ENCODE data around the gene CDYL. TPM values are rescaled to one million over a fixed set of nuclear protein-coding genes. Genes with fewer than 3 reads are reported as not detected.
A peak's percentile ranks its signal among the peaks of the same experiment; 100 is the strongest.

Gene CDYL
- total RNA-seq, 4 donors from 2014 or later, result 42.2 to 70.6 (median 49.0) TPM

DNA sequence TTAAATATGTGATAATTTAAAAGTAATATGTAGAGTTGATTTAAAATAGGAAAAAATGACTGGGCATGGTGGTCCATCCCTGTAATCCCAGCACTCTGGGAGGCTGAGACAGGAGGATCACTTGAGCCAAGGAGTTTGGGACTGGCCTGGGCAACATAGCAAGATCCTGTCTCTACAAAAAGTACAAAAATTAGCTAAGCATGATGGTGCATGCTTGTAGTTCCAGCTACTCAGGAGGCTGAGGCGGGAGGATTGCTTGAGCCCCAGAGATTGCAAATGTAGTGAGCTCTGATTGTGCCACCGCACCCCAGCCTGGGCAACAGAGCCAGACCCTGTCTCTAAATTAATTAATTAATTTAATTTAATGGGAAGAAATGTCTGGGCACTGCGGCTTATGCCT is 44.2 kb upstream of the CDYL start:
- TF ChIP-seq POLR2A (IDR thresholded peaks at IDR 0.05) (no peak), EP300 (IDR thresholded peaks at IDR 0.05) (no peak), POLR2AphosphoS5 (IDR thresholded peaks at IDR 0.05) (no peak)
- TF ChIP-seq, protein P1, sequence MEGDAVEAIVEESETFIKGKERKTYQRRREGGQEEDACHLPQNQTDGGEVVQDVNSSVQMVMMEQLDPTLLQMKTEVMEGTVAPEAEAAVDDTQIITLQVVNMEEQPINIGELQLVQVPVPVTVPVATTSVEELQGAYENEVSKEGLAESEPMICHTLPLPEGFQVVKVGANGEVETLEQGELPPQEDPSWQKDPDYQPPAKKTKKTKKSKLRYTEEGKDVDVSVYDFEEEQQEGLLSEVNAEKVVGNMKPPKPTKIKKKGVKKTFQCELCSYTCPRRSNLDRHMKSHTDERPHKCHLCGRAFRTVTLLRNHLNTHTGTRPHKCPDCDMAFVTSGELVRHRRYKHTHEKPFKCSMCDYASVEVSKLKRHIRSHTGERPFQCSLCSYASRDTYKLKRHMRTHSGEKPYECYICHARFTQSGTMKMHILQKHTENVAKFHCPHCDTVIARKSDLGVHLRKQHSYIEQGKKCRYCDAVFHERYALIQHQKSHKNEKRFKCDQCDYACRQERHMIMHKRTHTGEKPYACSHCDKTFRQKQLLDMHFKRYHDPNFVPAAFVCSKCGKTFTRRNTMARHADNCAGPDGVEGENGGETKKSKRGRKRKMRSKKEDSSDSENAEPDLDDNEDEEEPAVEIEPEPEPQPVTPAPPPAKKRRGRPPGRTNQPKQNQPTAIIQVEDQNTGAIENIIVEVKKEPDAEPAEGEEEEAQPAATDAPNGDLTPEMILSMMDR (IDR thresholded peaks at IDR 0.05), result no peak

DNA sequence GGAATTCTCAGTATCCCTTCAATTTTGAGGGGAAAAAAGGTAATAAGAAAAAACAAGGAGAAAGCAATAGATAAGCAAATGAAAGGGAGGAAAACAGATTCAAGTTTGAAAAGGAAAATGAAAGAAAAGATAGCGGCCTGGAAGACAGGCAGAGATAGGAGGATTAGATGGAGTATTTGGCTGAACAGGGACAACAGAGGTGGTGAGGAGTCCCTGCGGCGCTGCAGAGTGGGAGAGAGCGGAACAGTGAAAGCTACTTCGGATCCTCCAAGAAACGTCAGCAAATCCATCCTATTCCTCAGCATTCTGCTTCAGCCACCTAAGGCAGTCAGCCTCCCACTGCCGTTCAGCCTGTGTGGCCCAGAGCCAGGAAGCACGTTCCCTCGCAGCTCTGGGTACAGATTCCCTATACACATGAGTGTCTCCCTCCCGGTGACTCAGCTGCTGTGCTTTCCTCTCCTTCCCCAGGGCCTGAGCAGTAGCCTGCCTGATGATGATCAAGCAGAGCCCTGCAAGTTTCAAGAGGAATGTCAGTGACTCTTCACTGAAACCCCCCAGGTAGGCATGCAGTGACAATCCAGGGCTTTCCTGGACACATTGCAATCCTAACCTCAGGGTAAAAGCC is 43.4 kb upstream of the CDYL start:
- peak in 1 of 2 donors; percentile 70 for DNase-seq (ENCODE audit: low spot score in 2 of 2)
- H3K4me3 ChIP-seq, result peak overlapping the region; percentile 9
- TF ChIP-seq POLR2A (IDR thresholded peaks at IDR 0.05) (no peak), EP300 (IDR thresholded peaks at IDR 0.05) (no peak), POLR2AphosphoS5 (IDR thresholded peaks at IDR 0.05) (no peak)
- TF ChIP-seq, protein P1 (IDR thresholded peaks at IDR 0.05), result no peak
- no peaks in the 10 kb centered on the region for H3K36me3 ChIP-seq
- no peaks in the 10 kb centered on the region for H3K27me3 ChIP-seq
- H3K27ac ChIP-seq, result no peak overlapping the region
- H3K4me1 ChIP-seq, result peaks cover 13% of the 10 kb centered on the region
- H3K9me3 ChIP-seq, result no peaks in the 10 kb centered on the region
- WGBS, result 37% methylated on average over 8 of the region's 10 CpGs

More for the DNA sequence above, 44.2 kb upstream of the CDYL start:
- no peaks in the 10 kb centered on the region for H3K27me3 ChIP-seq
- 91% methylated on average over 3 of the region's 3 CpGs for WGBS
- no peak overlapping the region for H3K27ac ChIP-seq
- H3K4me1 ChIP-seq, result peaks cover 13% of the 10 kb centered on the region
- DNase-seq (ENCODE audit: low spot score in 2 of 2), result no peak
- no peaks in the 10 kb centered on the region for H3K9me3 ChIP-seq
- H3K36me3 ChIP-seq, result no peaks in the 10 kb centered on the region
- H3K4me3 ChIP-seq, result no peak overlapping the region

- Histone ChIP-seq H3K36me3 (no peaks in the 10 kb centered on the region), H3K27ac (no peak overlapping the region), H3K27me3 (no peaks in the 10 kb centered on the region), H3K9me3 (no peaks in the 10 kb centered on the region), H3K4me1 (peaks cover 13% of the 10 kb centered on the region), H3K4me3 (no peak overlapping the region)
- 76% methylated on average over 1 of the region's 1 CpG for WGBS
- TF ChIP-seq POLR2A (IDR thresholded peaks at IDR 0.05) (no peak), POLR2AphosphoS5 (IDR thresholded peaks at IDR 0.05) (no peak), EP300 (IDR thresholded peaks at IDR 0.05) (no peak)
- TF ChIP-seq, protein P1 (IDR thresholded peaks at IDR 0.05), result no peak
- no peak for DNase-seq (ENCODE audit: low spot score in 2 of 2)
These were observed 39.8 kb upstream of the CDYL start for GRCh38 chr6:4736371-4736873.

GRCh38 chr6:4740032-4740431 is 36.2 kb upstream of the CDYL start:
- Histone ChIP-seq H3K27me3 (no peaks in the 10 kb centered on the region), H3K4me3 (no peak overlapping the region), H3K9me3 (no peaks in the 10 kb centered on the region), H3K27ac (no peak overlapping the region), H3K36me3 (no peaks in the 10 kb centered on the region), H3K4me1 (peaks cover 6% of the 10 kb centered on the region)
- no peak for TF ChIP-seq POLR2A (IDR thresholded peaks at IDR 0.05)
- TF ChIP-seq, protein P1 (IDR thresholded peaks at IDR 0.05), result no peak
- no peak for TF ChIP-seq EP300 (IDR thresholded peaks at IDR 0.05)
- no peak for TF ChIP-seq POLR2AphosphoS5 (IDR thresholded peaks at IDR 0.05)
- no peak for DNase-seq (ENCODE audit: low spot score in 2 of 2)
- WGBS, result 65% methylated on average over 6 of the region's 6 CpGs

DNA sequence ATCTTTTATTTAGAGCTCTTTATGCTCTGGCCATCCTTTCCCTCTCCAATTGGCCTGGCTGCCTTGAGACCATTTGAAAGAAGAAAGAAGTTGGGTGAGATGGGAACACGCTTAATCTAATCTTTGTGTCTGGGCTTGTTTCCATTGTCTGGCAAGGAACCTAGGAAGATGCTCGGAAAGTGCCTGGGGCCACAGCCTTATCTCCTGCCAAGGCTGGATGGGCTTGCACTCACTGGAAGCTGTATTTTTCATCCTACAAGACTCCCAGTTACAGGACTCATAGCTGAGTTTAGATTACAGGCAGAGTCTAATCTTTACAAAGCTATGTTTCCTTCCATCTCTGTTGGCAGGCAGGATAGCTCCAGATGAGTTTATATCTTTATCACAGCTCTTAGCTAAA is 33.1 kb upstream of the CDYL start:
- TF ChIP-seq EP300 (IDR thresholded peaks at IDR 0.05), result no peak
- TF ChIP-seq, protein P1 (IDR thresholded peaks at IDR 0.05), result no peak
- no peak for TF ChIP-seq POLR2A (IDR thresholded peaks at IDR 0.05)
- TF ChIP-seq POLR2AphosphoS5 (IDR thresholded peaks at IDR 0.05), result no peak
- Histone ChIP-seq H3K27me3 (no peaks in the 10 kb centered on the region), H3K4me1 (peaks cover 6% of the 10 kb centered on the region), H3K36me3 (no peaks in the 10 kb centered on the region), H3K4me3 (no peak overlapping the region), H3K27ac (no peak overlapping the region), H3K9me3 (no peaks in the 10 kb centered on the region)
- DNase-seq (ENCODE audit: low spot score in 2 of 2), result no peak
- 65% methylated on average over 2 of the region's 2 CpGs for WGBS

Data from suprapubic skin (tissue), 4 donors.